Epithelial cell of proximal tubule (primary cell): ENCODE data around the gene MC5R. TPM values are rescaled to one million over a fixed set of nuclear protein-coding genes. Genes with fewer than 3 reads are reported as not detected.

ENCODE experiments used
- DNase-seq: peaks from one replicate; pipeline ENCODE4 v3.0.0-alpha.2; 2011; ENCODE audit warnings: low read depth
- H3K4me3 ChIP-seq: 2 replicates; pipeline ENCODE4 v1.5.1; 2011; ENCODE audit warnings: low read depth, mild to moderate bottlenecking, low read length
- total RNA-seq: library from RNA; depleted of rRNA; stranded (reverse); fragments of >200 nt; gene quantifications from 2 replicates; pipeline ENCODE4 v1.2.3, GENCODE V29; 2015
- TF ChIP-seq, protein P1 (sequence below): conservative IDR thresholded peaks from 2 replicates; pipeline ENCODE4 v1.5.1; 2012; ENCODE audit warnings: low read depth, mild to moderate bottlenecking, low read length

The MC5R gene
- total RNA-seq, 1 donor from 2014 or later = not detected

DNA sequence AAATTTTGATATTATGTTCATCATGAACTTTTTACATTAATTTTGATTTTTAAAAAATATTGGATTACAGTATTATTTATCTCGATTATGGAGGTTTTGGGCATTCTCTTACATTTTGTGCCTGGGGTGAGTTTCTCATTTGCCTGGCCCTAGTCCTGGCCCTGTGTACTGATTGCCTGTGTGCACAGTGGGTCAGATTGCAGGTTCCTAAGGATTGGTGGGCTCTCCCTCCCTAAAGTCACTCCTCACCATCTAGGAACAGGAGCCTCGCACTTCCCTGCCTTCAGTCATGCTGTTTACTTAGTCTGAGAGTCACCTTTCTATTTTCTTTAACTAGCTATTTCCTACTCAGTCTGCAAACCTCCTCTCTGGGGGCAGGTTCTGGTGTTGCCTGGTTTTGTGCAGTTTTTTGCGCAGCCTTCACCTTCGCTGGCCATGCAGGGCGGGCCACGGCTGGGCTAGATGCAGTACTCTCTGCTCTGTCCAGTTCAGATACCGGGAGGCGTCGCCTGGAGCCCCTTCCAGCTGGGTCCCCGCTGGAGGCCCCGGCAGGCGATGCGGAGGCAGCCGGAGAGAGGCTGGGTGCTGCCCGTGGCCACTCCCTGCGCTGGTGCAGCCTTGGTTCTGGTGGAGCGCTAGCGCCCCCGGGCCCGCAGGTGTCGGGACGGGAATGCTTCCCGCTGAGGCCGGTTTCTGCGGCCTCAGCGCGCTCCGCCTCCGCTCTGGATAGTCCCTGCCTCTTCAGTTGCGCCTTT is 23.3 kb upstream of the MC5R start:
- H3K4me3 ChIP-seq = peak overlapping the region; percentile 50
- TF ChIP-seq, protein P1, sequence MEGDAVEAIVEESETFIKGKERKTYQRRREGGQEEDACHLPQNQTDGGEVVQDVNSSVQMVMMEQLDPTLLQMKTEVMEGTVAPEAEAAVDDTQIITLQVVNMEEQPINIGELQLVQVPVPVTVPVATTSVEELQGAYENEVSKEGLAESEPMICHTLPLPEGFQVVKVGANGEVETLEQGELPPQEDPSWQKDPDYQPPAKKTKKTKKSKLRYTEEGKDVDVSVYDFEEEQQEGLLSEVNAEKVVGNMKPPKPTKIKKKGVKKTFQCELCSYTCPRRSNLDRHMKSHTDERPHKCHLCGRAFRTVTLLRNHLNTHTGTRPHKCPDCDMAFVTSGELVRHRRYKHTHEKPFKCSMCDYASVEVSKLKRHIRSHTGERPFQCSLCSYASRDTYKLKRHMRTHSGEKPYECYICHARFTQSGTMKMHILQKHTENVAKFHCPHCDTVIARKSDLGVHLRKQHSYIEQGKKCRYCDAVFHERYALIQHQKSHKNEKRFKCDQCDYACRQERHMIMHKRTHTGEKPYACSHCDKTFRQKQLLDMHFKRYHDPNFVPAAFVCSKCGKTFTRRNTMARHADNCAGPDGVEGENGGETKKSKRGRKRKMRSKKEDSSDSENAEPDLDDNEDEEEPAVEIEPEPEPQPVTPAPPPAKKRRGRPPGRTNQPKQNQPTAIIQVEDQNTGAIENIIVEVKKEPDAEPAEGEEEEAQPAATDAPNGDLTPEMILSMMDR = peak; percentile 56
- no peak for DNase-seq

DNA sequence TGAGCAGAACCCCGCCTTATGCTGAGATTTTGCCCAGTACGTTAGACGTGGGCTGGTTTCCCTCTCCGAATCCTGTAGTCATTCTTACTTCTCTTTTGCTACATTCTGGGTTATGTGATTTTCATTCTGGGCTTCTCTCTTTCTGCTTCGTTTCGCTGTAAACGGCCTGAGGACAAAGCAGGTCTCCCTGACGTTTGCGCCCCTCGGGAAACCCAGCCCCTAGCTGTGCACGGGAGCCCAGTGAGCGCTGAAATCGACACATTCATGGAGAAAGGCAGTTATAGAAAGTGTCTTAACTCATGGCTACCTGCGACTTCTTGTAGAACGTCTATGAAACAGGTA is 22.7 kb upstream of the MC5R start:
- DNase-seq = no peak
- H3K4me3 ChIP-seq = peak overlapping the region; percentile 50
- TF ChIP-seq, protein P1 = no peak

DNA sequence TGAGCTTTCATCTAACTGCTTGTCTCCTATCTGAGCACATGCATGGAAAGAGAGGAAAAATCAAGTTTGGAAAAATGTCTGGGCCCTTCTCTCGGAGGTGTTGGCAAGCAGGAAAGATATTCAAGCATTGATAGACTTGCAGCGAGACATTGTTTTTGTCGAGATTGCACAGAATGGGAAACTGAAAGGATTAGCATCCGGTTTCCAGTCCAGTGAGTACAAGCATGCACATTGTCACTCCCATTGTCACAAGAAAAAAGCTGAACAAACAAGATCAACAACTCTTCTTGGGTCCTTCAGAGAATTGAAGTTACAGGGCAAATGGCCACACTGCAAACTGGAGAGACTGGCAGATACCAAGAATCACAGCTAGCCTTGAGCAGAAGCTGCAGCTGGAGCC is 19.6 kb upstream of the MC5R start:
- DNase-seq = no peak
- TF ChIP-seq, protein P1 = no peak
- H3K4me3 ChIP-seq = no peak overlapping the region

DNA sequence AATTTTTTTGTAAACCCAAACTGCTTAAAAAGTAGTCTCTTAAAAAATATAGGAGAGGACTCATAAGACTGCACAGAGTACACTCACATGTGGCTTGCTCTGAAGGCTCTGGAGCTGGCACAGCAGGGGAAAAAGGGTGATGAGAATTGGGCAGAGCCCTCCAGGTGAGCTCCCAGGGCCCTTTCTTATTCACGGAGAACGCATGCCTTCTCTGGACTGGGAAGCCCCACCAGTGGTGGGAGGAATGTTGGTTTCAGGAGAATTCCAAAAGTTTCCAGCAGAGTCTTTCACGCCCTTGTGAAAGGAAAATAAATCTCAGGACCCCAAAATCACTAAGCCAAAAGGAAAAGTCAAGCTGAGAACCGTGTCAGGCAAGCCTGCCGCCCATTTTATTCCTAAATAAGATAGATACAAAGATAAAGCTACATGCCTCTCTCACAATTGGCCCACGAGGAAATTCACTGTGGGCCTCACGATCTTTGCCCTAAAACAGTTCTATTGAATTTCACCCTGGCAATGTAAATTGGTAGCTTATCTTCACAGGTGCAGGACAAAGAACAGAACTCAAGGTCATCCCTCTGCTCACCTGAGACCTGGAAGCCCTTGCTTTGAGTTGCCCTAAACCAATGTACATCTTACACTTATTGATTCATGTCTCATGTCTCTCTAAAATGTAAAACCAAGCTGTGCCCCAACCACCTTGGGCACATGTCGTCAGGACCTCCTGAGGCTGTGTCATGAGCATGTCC is 15.5 kb upstream of the MC5R start:
- TF ChIP-seq, protein P1 = no peak
- DNase-seq = no peak

DNA sequence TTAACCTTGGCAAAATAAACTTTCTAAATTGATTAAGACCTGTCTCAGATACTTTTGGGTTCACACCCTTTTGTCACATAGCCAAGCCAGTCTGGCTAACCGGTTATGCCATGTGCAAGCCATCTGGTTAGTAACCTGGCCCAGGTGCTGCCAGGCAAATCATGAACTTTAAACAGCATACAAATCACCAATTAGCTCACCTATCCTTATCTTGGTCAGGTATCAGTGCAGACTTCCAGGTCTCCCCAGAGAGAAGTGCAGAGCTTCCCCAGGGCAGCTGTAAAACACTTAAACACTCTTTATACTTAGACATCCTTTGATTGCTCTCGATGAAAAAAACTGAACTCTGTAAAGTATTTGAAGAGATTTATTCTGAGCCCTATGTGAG is 14.9 kb upstream of the MC5R start:
- no peak for DNase-seq
- TF ChIP-seq, protein P1 = no peak
- no peak overlapping the region for H3K4me3 ChIP-seq

More for the DNA sequence above, 15.5 kb upstream of the MC5R start:
- H3K4me3 ChIP-seq = no peak overlapping the region

DNA sequence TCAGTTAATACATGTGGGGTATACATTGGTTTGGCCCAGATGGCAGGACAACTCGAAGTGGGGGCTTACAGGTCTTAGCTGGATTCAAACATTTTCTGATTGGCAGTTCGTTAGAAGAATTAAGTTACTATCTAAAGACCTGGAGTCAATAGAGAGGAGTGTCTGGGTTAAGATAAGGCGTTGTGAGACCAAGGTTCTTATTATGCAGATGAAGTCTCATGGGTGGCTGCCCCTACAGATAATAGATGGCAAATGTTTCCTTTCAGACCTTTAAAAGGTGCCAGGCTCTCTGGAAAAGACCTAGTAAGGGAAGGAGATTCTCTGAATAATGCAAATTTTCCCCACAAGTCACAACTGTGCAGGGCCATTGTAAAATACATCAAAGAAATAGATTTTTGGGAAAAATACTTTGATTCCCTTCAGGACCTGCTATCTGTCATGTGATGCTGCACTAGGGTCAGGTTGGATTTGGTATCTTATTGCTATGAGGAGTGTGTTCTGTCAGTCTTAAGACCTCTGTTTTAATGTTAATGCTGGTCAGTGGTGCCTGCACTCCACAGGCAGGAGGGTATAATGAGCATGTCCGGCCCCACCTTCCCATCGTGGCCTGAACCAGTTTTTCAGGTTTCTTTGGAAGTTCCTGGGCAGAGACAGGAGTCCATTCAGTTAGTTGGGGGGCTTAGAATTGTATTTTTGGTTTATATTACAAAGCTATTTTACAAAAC is 14.3 kb upstream of the MC5R start:
- TF ChIP-seq, protein P1 = no peak
- H3K4me3 ChIP-seq = no peak overlapping the region
- DNase-seq = no peak
